Thyroid gland (tissue), 4 donors: Measurements from ENCODE around the gene SOSTDC1. TPM values are rescaled to one million over a fixed set of nuclear protein-coding genes. Genes with fewer than 3 reads are reported as not detected.
"Not testable (repeated sequence)": the region's sequence is repeated elsewhere in the genome, so short reads cannot be mapped to it uniquely, and the experiment has no call there.

ENCODE experiments used
- DNase-seq, 2 donors: peaks; one replicate each; pipeline ENCODE4 v3.0.0-alpha.2; 2019
- H3K27ac ChIP-seq, 3 donors: fragments of 200-600 bp; sonication (generic); 1 replicate in 2 of 3; 2 replicates in 1 of 3; pipeline ENCODE4 v1.5.1; 2016 to 2019; ENCODE audit warnings: mild to moderate bottlenecking in 1 of 3, moderate library complexity in 1 of 3
- H3K27me3 ChIP-seq: fragments of 200-600 bp; sonication (generic); one replicate; pipeline ENCODE4 v1.5.1; 2019
- H3K36me3 ChIP-seq, 2 donors: fragments of 200-600 bp; sonication (generic); one replicate each; pipeline ENCODE4 v1.5.1; 2016 to 2019
- H3K4me1 ChIP-seq, 2 donors: fragments of 200-600 bp; sonication (generic); one replicate each; pipeline ENCODE4 v1.5.1; 2017 to 2019
- H3K4me3 ChIP-seq, 3 donors: fragments of 200-600 bp; sonication (generic); replicated peaks in 1 of 3; 1 replicate in 2 of 3; 2 replicates in 1 of 3; pipeline ENCODE4 v1.5.1; 2016; ENCODE audit warnings: mild to moderate bottlenecking in 1 of 3
- H3K9me3 ChIP-seq: fragments of 200-600 bp; sonication (generic); one replicate; pipeline ENCODE4 v1.5.1; 2017
- CTCF ChIP-seq, 6 experiments: fragments of 200-600 bp in 3 of 6; fragments of 450-650 bp in 3 of 6; sonication (generic) in 3 of 6; IDR thresholded peaks; one replicate each; pipeline ENCODE4 v1.5.1; 2016 to 2019; ENCODE audit warnings: antibody characterized with exemption in 6 of 6, mild to moderate bottlenecking in 2 of 6, inconsistent platforms in 1 of 6, moderate library complexity in 1 of 6
- POLR2A ChIP-seq, 2 donors: fragments of 450-650 bp; IDR thresholded peaks; one replicate each; pipeline ENCODE4 v1.6.1; 2017; ENCODE audit warnings: antibody characterized with exemption in 2 of 2, mild to moderate bottlenecking in 2 of 2, moderate library complexity in 1 of 2
- whole genome bisulfite sequencing, 2 donors: methylation state at CpG; one replicate each; pipeline ENCODE4 v1.1.5; 2017; 5-methylcytosine and 5-hydroxymethylcytosine counted together
- intact Hi-C: fragments of 100-400 bp; cut with DNase I; formaldehyde crosslinking; loops from one replicate; pipeline ENCODE4 v1.15.1; 2023
- total RNA-seq, 4 donors: library from RNA; depleted of rRNA; stranded (reverse); fragments of >200 nt; gene quantifications; one replicate each; pipeline ENCODE4 v1.2.3, GENCODE V29; 2016

The SOSTDC1 gene
- total RNA-seq, 4 donors from 2014 or later, result 1.1 to 4.6 (median 2.7) TPM; not detected in 1

- H3K36me3 ChIP-seq, result no peaks in the 10 kb centered on the region
- TF ChIP-seq POLR2A (IDR thresholded peaks at IDR 0.05) (no peak), CTCF (IDR thresholded peaks at IDR 0.05) (no peak)
- intact Hi-C loops, result no loop called here
- H3K9me3 ChIP-seq, result no peaks in the 10 kb centered on the region
- DNase-seq, result no peak
- H3K4me1 ChIP-seq, result no peaks in the 10 kb centered on the region
- H3K27ac ChIP-seq, result no peak overlapping the region
- no peaks in the 10 kb centered on the region for H3K27me3 ChIP-seq
- H3K4me3 ChIP-seq, result no peak overlapping the region
Measured at GRCh38 chr7:16509829-16510228, 44.3 kb upstream of the SOSTDC1 start.

GRCh38 chr7:16506422-16506821 is 40.9 kb upstream of the SOSTDC1 start:
- intact Hi-C loops, H3K27ac ChIP-seq, H3K4me3 ChIP-seq, H3K36me3 ChIP-seq, DNase-seq, H3K27me3 ChIP-seq, H3K4me1 ChIP-seq, H3K9me3 ChIP-seq: not testable (repeated sequence)
- 74 to 98% methylated on average over 5 of the region's 5 CpGs for WGBS, 2 donors

GRCh38 chr7:16504019-16504418 is 38.5 kb upstream of the SOSTDC1 start:
- WGBS, 2 donors, result 90 to 98% methylated on average over 6 of the region's 6 CpGs
- no peaks in the 10 kb centered on the region for H3K9me3 ChIP-seq
- intact Hi-C loops, result no loop called here
- TF ChIP-seq POLR2A (IDR thresholded peaks at IDR 0.05) (no peak), CTCF (IDR thresholded peaks at IDR 0.05) (no peak)
- DNase-seq, result no peak
- H3K36me3 ChIP-seq, result no peaks in the 10 kb centered on the region
- H3K4me1 ChIP-seq, result no peaks in the 10 kb centered on the region
- no peak overlapping the region for H3K27ac ChIP-seq
- no peak overlapping the region for H3K4me3 ChIP-seq
- no peaks in the 10 kb centered on the region for H3K27me3 ChIP-seq

- Histone ChIP-seq H3K36me3 (no peaks in the 10 kb centered on the region), H3K27ac (no peak overlapping the region), H3K4me1 (no peaks in the 10 kb centered on the region), H3K9me3 (no peaks in the 10 kb centered on the region), H3K4me3 (no peak overlapping the region), H3K27me3 (no peaks in the 10 kb centered on the region)
- 96 to 98% methylated on average over 19 of the region's 19 CpGs for WGBS, 2 donors
- intact Hi-C loops, result no loop called here
- DNase-seq, result no peak
- TF ChIP-seq POLR2A (IDR thresholded peaks at IDR 0.05) (no peak), CTCF (IDR thresholded peaks at IDR 0.05) (no peak)
Measured at GRCh38 chr7:16502303-16502702, 36.8 kb upstream of the SOSTDC1 start.

GRCh38 chr7:16498122-16498521 is 32.6 kb upstream of the SOSTDC1 start:
- H3K4me3 ChIP-seq, result no peak overlapping the region
- TF ChIP-seq POLR2A (IDR thresholded peaks at IDR 0.05) (no peak), CTCF (IDR thresholded peaks at IDR 0.05) (no peak)
- 32 to 37% methylated on average over 2 of the region's 2 CpGs for WGBS, 2 donors
- no peaks in the 10 kb centered on the region for H3K9me3 ChIP-seq
- intact Hi-C loops, result no loop called here
- no peaks in the 10 kb centered on the region for H3K27me3 ChIP-seq
- H3K4me1 ChIP-seq, result no peaks in the 10 kb centered on the region
- H3K36me3 ChIP-seq, result no peaks in the 10 kb centered on the region
- no peak overlapping the region for H3K27ac ChIP-seq
- peak; percentile 37 to 44 for DNase-seq
